HepG2 (cell line): ENCODE results near the gene RNF208. TPM values are rescaled to one million over a fixed set of nuclear protein-coding genes. Genes with fewer than 3 reads are reported as not detected.
A peak's percentile ranks its signal among the peaks of the same experiment; 100 is the strongest.

Experiments
- BCL6 ChIP-seq: IDR thresholded peaks from 2 replicates; pipeline ENCODE4 v1.6.1; 2016; ENCODE audit warnings: missing genetic modification reagents, missing compliant biosample characterization
- HOXA3 ChIP-seq: sonication (generic); formaldehyde crosslinking; IDR thresholded peaks from 2 replicates; pipeline ENCODE4 v1.5.0; 2020; ENCODE audit warnings: missing genetic modification reagents
- JARID2 ChIP-seq: sonication (generic); formaldehyde crosslinking; IDR thresholded peaks from 2 replicates; pipeline ENCODE4 v1.8.1; 2023; ENCODE audit warnings: missing genetic modification reagents, inconsistent platforms; ENCODE audit not compliant: insufficient replicate concordance
- MAF1 ChIP-seq: sonication (generic); formaldehyde crosslinking; IDR thresholded peaks from 2 replicates; pipeline ENCODE4 v1.5.0; 2020; ENCODE audit warnings: missing genetic modification reagents, borderline replicate concordance
- MTF2 ChIP-seq: sonication (generic); formaldehyde crosslinking; IDR thresholded peaks from 2 replicates; pipeline ENCODE4 v1.5.0; 2020; ENCODE audit warnings: missing genetic modification reagents, borderline replicate concordance
- NR2F2 ChIP-seq: IDR thresholded peaks from 2 replicates; pipeline ENCODE4 v1.6.1; 2012; ENCODE audit warnings: low read depth, inconsistent platforms, borderline replicate concordance
- POLR2AphosphoS5 ChIP-seq: IDR thresholded peaks from 2 replicates; pipeline ENCODE4 v1.6.1; 2012; ENCODE audit warnings: low read depth, low read length
- SATB2 ChIP-seq: sonication (generic); formaldehyde crosslinking; IDR thresholded peaks from 2 replicates; pipeline ENCODE4 v1.5.0; 2020; ENCODE audit warnings: missing genetic modification reagents
- ZNF333 ChIP-seq: sonication (generic); formaldehyde crosslinking; IDR thresholded peaks from 2 replicates; pipeline ENCODE4 v1.4.0; 2020; ENCODE audit warnings: mild to moderate bottlenecking, missing genetic modification reagents, borderline replicate concordance
- ZNF547 ChIP-seq: sonication (generic); formaldehyde crosslinking; IDR thresholded peaks from 2 replicates; pipeline ENCODE4 v1.5.1; 2020; ENCODE audit warnings: mild to moderate bottlenecking, missing genetic modification reagents
- polyA plus RNA-seq, 8 experiments: library from polyadenylated mRNA; depleted of rRNA in 3 of 8; stranded (reverse) in 7 of 8; unstranded in 1 of 8; fragments of >200 nt; fragmentation: Illumina TruSeq in 4 of 8; extraction: Trizol in 4 of 8; gene quantifications; 2 replicates each; pipeline versions ENCODE4 v1.2.1 to v1.2.3, GENCODE V29; 2011 to 2016; ENCODE audit warnings: low read depth in 4 of 8, missing spikeins in 1 of 8, mixed read lengths in 1 of 8; ENCODE audit not compliant: insufficient read depth in 1 of 8
- total RNA-seq, 5 experiments: library from RNA; depleted of rRNA; stranded (reverse); fragments of >200 nt; fragmentation: Illumina TruSeq; extraction: Trizol; gene quantifications; 2 replicates each; pipeline ENCODE4 v1.2.3, GENCODE V29; 2016; ENCODE audit warnings: low read depth in 1 of 5
- TF ChIP-seq, protein P1 (sequence below): sonication (generic); formaldehyde crosslinking; IDR thresholded peaks from 2 replicates; pipeline ENCODE4 v1.4.0; 2020; ENCODE audit warnings: missing genetic modification reagents
- TF ChIP-seq, protein P2 (sequence below): sonication (generic); formaldehyde crosslinking; IDR thresholded peaks from 2 replicates; pipeline ENCODE4 v1.4.0; 2020; ENCODE audit warnings: missing genetic modification reagents
- TF ChIP-seq, protein P3 (sequence below): IDR thresholded peaks from 2 replicates; pipeline ENCODE4 v1.6.1; 2016; ENCODE audit warnings: low read depth
- TF ChIP-seq, protein P4 (sequence below): sonication (generic); formaldehyde crosslinking; IDR thresholded peaks from 2 replicates; pipeline ENCODE4 v1.5.0; 2020; ENCODE audit warnings: mild to moderate bottlenecking, missing genetic modification reagents, borderline replicate concordance
- TF ChIP-seq, protein P5 (sequence below): sonication (generic); formaldehyde crosslinking; IDR thresholded peaks from 2 replicates; pipeline ENCODE4 v1.5.1; 2020; ENCODE audit warnings: missing genetic modification reagents, mild to moderate bottlenecking, borderline replicate concordance

RNF208 gene
- total and polyA plus RNA-seq, 2 of the 13 experiments (the other 11 are each of a cell fraction or from before 2014, with no cell fraction given): 1.6 to 2.1 TPM

DNA sequence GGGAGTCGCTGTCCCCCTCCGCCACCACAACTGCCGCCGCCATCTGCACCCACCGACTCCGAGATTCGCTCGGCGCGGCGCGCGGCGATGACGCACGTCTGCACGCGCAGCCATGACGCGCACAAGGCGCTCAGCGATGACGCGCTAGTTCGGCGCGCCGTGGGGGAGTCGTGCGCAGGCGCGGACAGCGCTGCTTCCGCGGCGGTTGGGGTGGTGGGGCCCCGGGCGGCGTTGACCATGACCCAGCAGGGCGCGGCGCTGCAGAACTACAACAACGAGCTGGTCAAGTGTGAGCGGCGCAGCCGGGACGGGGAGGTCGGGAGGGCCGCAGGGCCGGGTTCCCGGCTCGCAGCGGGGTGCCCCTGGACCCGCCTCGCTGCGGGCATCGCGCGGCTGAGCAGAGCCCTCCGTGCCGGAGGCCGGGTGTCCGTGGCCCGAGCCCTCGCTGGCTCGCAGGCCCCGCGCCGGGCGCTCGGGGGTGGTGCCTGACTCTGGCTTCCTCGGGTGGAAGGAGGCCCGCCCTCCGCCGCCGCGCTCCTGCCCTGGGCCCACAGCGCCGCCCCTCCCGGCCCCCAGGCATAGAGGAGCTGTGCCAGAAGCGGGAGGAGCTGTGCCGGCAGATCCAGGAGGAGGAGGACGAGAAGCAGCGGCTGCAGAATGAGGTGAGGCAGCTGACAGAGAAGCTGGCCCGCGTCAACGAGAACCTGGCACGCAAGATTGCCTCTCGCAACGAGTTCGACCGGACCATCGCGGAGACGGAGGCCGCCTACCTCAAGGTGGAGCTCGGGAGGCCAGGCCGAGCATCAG is 33.3 kb downstream of the RNF208 start, which contains the start of the genes ANAPC2 and SSNA1 (continued):
- TF ChIP-seq, protein P1, sequence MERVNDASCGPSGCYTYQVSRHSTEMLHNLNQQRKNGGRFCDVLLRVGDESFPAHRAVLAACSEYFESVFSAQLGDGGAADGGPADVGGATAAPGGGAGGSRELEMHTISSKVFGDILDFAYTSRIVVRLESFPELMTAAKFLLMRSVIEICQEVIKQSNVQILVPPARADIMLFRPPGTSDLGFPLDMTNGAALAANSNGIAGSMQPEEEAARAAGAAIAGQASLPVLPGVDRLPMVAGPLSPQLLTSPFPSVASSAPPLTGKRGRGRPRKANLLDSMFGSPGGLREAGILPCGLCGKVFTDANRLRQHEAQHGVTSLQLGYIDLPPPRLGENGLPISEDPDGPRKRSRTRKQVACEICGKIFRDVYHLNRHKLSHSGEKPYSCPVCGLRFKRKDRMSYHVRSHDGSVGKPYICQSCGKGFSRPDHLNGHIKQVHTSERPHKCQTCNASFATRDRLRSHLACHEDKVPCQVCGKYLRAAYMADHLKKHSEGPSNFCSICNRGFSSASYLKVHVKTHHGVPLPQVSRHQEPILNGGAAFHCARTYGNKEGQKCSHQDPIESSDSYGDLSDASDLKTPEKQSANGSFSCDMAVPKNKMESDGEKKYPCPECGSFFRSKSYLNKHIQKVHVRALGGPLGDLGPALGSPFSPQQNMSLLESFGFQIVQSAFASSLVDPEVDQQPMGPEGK: peak; percentile 75
- TF ChIP-seq, protein P2, sequence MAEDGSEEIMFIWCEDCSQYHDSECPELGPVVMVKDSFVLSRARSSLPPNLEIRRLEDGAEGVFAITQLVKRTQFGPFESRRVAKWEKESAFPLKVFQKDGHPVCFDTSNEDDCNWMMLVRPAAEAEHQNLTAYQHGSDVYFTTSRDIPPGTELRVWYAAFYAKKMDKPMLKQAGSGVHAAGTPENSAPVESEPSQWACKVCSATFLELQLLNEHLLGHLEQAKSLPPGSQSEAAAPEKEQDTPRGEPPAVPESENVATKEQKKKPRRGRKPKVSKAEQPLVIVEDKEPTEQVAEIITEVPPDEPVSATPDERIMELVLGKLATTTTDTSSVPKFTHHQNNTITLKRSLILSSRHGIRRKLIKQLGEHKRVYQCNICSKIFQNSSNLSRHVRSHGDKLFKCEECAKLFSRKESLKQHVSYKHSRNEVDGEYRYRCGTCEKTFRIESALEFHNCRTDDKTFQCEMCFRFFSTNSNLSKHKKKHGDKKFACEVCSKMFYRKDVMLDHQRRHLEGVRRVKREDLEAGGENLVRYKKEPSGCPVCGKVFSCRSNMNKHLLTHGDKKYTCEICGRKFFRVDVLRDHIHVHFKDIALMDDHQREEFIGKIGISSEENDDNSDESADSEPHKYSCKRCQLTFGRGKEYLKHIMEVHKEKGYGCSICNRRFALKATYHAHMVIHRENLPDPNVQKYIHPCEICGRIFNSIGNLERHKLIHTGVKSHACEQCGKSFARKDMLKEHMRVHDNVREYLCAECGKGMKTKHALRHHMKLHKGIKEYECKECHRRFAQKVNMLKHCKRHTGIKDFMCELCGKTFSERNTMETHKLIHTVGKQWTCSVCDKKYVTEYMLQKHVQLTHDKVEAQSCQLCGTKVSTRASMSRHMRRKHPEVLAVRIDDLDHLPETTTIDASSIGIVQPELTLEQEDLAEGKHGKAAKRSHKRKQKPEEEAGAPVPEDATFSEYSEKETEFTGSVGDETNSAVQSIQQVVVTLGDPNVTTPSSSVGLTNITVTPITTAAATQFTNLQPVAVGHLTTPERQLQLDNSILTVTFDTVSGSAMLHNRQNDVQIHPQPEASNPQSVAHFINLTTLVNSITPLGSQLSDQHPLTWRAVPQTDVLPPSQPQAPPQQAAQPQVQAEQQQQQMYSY (CRISPR knock-in tag): peak; percentile 71
- TF ChIP-seq, protein P3, sequence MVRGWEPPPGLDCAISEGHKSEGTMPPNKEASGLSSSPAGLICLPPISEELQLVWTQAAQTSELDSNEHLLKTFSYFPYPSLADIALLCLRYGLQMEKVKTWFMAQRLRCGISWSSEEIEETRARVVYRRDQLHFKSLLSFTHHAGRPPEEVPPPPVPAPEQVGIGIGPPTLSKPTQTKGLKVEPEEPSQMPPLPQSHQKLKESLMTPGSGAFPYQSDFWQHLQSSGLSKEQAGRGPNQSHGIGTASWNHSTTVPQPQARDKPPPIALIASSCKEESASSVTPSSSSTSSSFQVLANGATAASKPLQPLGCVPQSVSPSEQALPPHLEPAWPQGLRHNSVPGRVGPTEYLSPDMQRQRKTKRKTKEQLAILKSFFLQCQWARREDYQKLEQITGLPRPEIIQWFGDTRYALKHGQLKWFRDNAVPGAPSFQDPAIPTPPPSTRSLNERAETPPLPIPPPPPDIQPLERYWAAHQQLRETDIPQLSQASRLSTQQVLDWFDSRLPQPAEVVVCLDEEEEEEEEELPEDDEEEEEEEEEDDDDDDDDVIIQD (CRISPR knock-in tag): peak; percentile 23; the same call in 1 of the 2 replicates
- TF ChIP-seq HOXA3 (CRISPR knock-in tag): peak; percentile 100
- TF ChIP-seq MTF2 (CRISPR knock-in tag): peak; percentile 82; the same call in 1 of the 2 replicates
- TF ChIP-seq POLR2AphosphoS5: peak; percentile 72
- TF ChIP-seq JARID2 (CRISPR knock-in tag): no peak
- peak; percentile 63; the same call in 1 of the 2 replicates for TF ChIP-seq MAF1 (CRISPR knock-in tag)
- peak; percentile 45; the same call in 1 of the 2 replicates for TF ChIP-seq ZNF333 (CRISPR knock-in tag)
- TF ChIP-seq, protein P4, sequence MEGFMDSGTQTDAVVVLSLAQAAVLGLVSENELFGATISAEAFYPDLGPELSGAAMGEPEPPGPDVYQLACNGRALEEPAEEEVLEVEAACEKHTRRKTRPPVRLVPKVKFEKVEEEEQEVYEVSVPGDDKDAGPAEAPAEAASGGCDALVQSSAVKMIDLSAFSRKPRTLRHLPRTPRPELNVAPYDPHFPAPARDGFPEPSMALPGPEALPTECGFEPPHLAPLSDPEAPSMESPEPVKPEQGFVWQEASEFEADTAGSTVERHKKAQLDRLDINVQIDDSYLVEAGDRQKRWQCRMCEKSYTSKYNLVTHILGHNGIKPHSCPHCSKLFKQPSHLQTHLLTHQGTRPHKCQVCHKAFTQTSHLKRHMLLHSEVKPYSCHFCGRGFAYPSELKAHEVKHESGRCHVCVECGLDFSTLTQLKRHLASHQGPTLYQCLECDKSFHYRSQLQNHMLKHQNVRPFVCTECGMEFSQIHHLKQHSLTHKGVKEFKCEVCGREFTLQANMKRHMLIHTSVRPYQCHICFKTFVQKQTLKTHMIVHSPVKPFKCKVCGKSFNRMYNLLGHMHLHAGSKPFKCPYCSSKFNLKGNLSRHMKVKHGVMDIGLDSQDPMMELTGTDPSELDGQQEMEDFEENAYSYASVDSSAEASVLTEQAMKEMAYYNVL: peak; percentile 68; the same call in 1 of the 2 replicates
- 0 out of 2 replicates have a peak, but pooled peaks have one; percentile 25 for TF ChIP-seq SATB2
- TF ChIP-seq NR2F2: peak; percentile 8; the same call in 1 of the 2 replicates
- peak; percentile 94; the same call in 1 of the 2 replicates for TF ChIP-seq ZNF547
- TF ChIP-seq, protein P5, sequence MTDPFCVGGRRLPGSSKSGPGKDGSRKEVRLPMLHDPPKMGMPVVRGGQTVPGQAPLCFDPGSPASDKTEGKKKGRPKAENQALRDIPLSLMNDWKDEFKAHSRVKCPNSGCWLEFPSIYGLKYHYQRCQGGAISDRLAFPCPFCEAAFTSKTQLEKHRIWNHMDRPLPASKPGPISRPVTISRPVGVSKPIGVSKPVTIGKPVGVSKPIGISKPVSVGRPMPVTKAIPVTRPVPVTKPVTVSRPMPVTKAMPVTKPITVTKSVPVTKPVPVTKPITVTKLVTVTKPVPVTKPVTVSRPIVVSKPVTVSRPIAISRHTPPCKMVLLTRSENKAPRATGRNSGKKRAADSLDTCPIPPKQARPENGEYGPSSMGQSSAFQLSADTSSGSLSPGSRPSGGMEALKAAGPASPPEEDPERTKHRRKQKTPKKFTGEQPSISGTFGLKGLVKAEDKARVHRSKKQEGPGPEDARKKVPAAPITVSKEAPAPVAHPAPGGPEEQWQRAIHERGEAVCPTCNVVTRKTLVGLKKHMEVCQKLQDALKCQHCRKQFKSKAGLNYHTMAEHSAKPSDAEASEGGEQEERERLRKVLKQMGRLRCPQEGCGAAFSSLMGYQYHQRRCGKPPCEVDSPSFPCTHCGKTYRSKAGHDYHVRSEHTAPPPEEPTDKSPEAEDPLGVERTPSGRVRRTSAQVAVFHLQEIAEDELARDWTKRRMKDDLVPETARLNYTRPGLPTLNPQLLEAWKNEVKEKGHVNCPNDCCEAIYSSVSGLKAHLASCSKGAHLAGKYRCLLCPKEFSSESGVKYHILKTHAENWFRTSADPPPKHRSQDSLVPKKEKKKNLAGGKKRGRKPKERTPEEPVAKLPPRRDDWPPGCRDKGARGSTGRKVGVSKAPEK (CRISPR knock-in tag): no peak
- peak; percentile 46; the same call in 1 of the 2 replicates for TF ChIP-seq BCL6
